Sigmoid colon (tissue), 4 donors: ENCODE data around the gene ALDH4A1.

Experiments used
- CTCF ChIP-seq, 4 experiments: fragments of 450-650 bp in 3 of 4; fragments of 200-600 bp in 1 of 4; IDR thresholded peaks; one replicate each; pipeline ENCODE4 v1.5.1; 2016 to 2019; ENCODE audit warnings: antibody characterized with exemption in 4 of 4, mild to moderate bottlenecking in 3 of 4, moderate library complexity in 2 of 4
- EP300 ChIP-seq, 4 donors: sonication (generic); formaldehyde crosslinking; IDR thresholded peaks; one replicate each; pipeline ENCODE4 v1.6.1; 2017; ENCODE audit warnings: antibody characterized with exemption in 4 of 4
- POLR2A ChIP-seq, 2 donors: fragments of 450-650 bp; IDR thresholded peaks; one replicate each; pipeline ENCODE4 v1.6.1; 2016; ENCODE audit warnings: antibody characterized with exemption in 2 of 2, mild to moderate bottlenecking in 2 of 2, moderate library complexity in 2 of 2
- POLR2AphosphoS5 ChIP-seq, 4 donors: sonication (generic); formaldehyde crosslinking; IDR thresholded peaks; one replicate each; pipeline ENCODE4 v1.6.1; 2017; ENCODE audit warnings: antibody characterized with exemption in 4 of 4

GRCh38 chr1:18917071-18917799, 14.9 kb upstream of the ALDH4A1 start:
- TF ChIP-seq CTCF (IDR thresholded peaks at IDR 0.05) (no peak), POLR2AphosphoS5 (IDR thresholded peaks at IDR 0.05) (no peak), EP300 (IDR thresholded peaks at IDR 0.05) (no peak), POLR2A (IDR thresholded peaks at IDR 0.05) (no peak)
